HepG2 (cell line): Measurements from ENCODE around the gene AAR2.
A peak's percentile ranks its signal among the peaks of the same experiment; 100 is the strongest.

Source experiments
- BCL3 ChIP-seq: sonication (generic); formaldehyde crosslinking; IDR thresholded peaks from 2 replicates; pipeline ENCODE4 v1.5.1; 2020; ENCODE audit warnings: mild to moderate bottlenecking, missing genetic modification reagents, moderate library complexity
- BRCA1 ChIP-seq: sonication (generic); formaldehyde crosslinking; IDR thresholded peaks from 2 replicates; pipeline ENCODE4 v1.4.0; 2020; ENCODE audit warnings: missing genetic modification reagents
- CTCF ChIP-seq: sonication (generic); formaldehyde crosslinking; IDR thresholded peaks from 2 replicates; pipeline ENCODE4 v1.5.0; 2020; ENCODE audit warnings: mild to moderate bottlenecking, missing genetic modification reagents, moderate library complexity
- NFKBIZ ChIP-seq: IDR thresholded peaks from 2 replicates; pipeline ENCODE4 v1.6.1; 2018; ENCODE audit warnings: missing genetic modification reagents, missing compliant biosample characterization
- RAD21 ChIP-seq: fragments of 450-650 bp; formaldehyde crosslinking; IDR thresholded peaks from 2 replicates; pipeline ENCODE4 v1.5.0; 2020; ENCODE audit warnings: mild to moderate bottlenecking
- SKIL ChIP-seq: sonication (generic); formaldehyde crosslinking; IDR thresholded peaks from 2 replicates; pipeline ENCODE4 v1.8.0; 2022; ENCODE audit warnings: missing genetic modification reagents, mild to moderate bottlenecking, moderate library complexity, borderline replicate concordance
- ZBTB14 ChIP-seq: sonication (generic); formaldehyde crosslinking; IDR thresholded peaks from 2 replicates; pipeline ENCODE4 v1.4.0; 2020; ENCODE audit warnings: missing genetic modification reagents
- ZNF274 ChIP-seq: sonication (generic); formaldehyde crosslinking; IDR thresholded peaks from 2 replicates; pipeline ENCODE4 v1.5.1; 2020; ENCODE audit warnings: mild to moderate bottlenecking, missing genetic modification reagents
- ZNF550 ChIP-seq: sonication (generic); formaldehyde crosslinking; IDR thresholded peaks from 2 replicates; pipeline ENCODE4 v1.4.0; 2020; ENCODE audit warnings: mild to moderate bottlenecking, missing genetic modification reagents, borderline replicate concordance
- ZNF564 ChIP-seq: sonication (generic); formaldehyde crosslinking; IDR thresholded peaks from 2 replicates; pipeline ENCODE4 v1.8.1; 2023; ENCODE audit warnings: mild to moderate bottlenecking, missing genetic modification reagents

- TF ChIP-seq ZNF550 (no peak), ZNF564 (no peak), ZNF274 (CRISPR knock-in tag) (no peak), BRCA1 (no peak), RAD21 (CRISPR knock-in tag) (no peak), BCL3 (CRISPR knock-in tag) (no peak), CTCF (CRISPR knock-in tag) (0 out of 2 replicates have a peak, but pooled peaks have one; percentile 15), ZBTB14 (no peak), NFKBIZ (no peak), SKIL (CRISPR knock-in tag) (no peak)
Measured at GRCh38 chr20:36259177-36260061, 23.1 kb downstream of the AAR2 start.
